Measurements from ENCODE around the gene TUBG2.

Gene TUBG2

GRCh38 chr17:42677012-42677857 lies 18.2 kb downstream of the TUBG2 start:
- peak; percentile 99 for DNase-seq
- peak; percentile 81 for ATAC-seq

- DNase-seq (peak; percentile 83), ATAC-seq (peak; percentile 25)
Measured at GRCh38 chr17:42677921-42678781, 19.1 kb downstream of the TUBG2 start.

- ATAC-seq, result peak; percentile 5
- peak; percentile 53 for DNase-seq
Measured at GRCh38 chr17:42678951-42679491, 19.9 kb downstream of the TUBG2 start.

- ATAC-seq, result peak; percentile 60
- DNase-seq, result peak; percentile 80
Measured at GRCh38 chr17:42679492-42680330, 20.6 kb downstream of the TUBG2 start.

- DNase-seq, result no peak
- no peak for ATAC-seq
Measured at GRCh38 chr17:42680331-42680808, 21.3 kb downstream of the TUBG2 start.

GRCh38 chr17:42681976-42682721 lies 23.1 kb downstream of the TUBG2 start, which contains the start of gene CNTNAP1:
Gene CNTNAP1 (plus strand): TSS chr17:42682531. CDS start chr17:42682830, 299 bp downstream.
- peak; percentile 44 for DNase-seq
- no peak for ATAC-seq

GRCh38 chr17:42682722-42683403 lies 23.8 kb downstream of the TUBG2 start:
- DNase-seq (peak; percentile 38), ATAC-seq (no peak)

GRCh38 chr17:42683407-42684034 lies 24.4 kb downstream of the TUBG2 start:
- ATAC-seq (no peak), DNase-seq (peak; percentile 35)

GRCh38 chr17:42684929-42685556 lies 26.0 kb downstream of the TUBG2 start:
- no peak for DNase-seq
- ATAC-seq, result no peak

- DNase-seq (no peak), ATAC-seq (no peak)
Measured at GRCh38 chr17:42685831-42686230, 26.7 kb downstream of the TUBG2 start.

- no peak for ATAC-seq
- DNase-seq, result no peak
Measured at GRCh38 chr17:42686520-42687128, 27.5 kb downstream of the TUBG2 start.

GRCh38 chr17:42687707-42688320 lies 28.7 kb downstream of the TUBG2 start:
- ATAC-seq (no peak), DNase-seq (no peak)

GRCh38 chr17:42690596-42690995 lies 31.5 kb downstream of the TUBG2 start:
- DNase-seq, result no peak

GRCh38 chr17:42691021-42691545 lies 32.0 kb downstream of the TUBG2 start:
- DNase-seq, result no peak

More at GRCh38 chr17:42690596-42690995, 31.5 kb downstream of the TUBG2 start:
- no peak for ATAC-seq

GRCh38 chr17:42692489-42692888 lies 33.4 kb downstream of the TUBG2 start:
- no peak for ATAC-seq
- no peak for DNase-seq

More at GRCh38 chr17:42691021-42691545, 32.0 kb downstream of the TUBG2 start:
- no peak for ATAC-seq

- no peak for ATAC-seq
Measured at GRCh38 chr17:42694524-42694923, 35.4 kb downstream of the TUBG2 start.

GRCh38 chr17:42695500-42695899 lies 36.4 kb downstream of the TUBG2 start:
- no peak for DNase-seq
- no peak for ATAC-seq

More at GRCh38 chr17:42694524-42694923, 35.4 kb downstream of the TUBG2 start:
- DNase-seq, result no peak
